Neural cell (in vitro differentiated cells): Measurements from ENCODE around the gene ERG28. TPM values are rescaled to one million over a fixed set of nuclear protein-coding genes. Genes with fewer than 3 reads are reported as not detected.

Experiments used
- H2AFZ ChIP-seq: fragments of 200-600, 300-800 bp; sonication (generic), shearing (Covaris generic); 2 replicates; pipeline ENCODE4 v1.6.0; 2014; ENCODE audit warnings: low read depth, mild to moderate bottlenecking, antibody characterized with exemption, low read length, moderate library complexity
- H3F3A ChIP-seq: fragments of 200-600 bp; shearing (Covaris generic); 2 replicates; pipeline ENCODE4 v1.6.1; 2016; ENCODE audit warnings: mild to moderate bottlenecking, moderate library complexity, mixed read lengths, antibody characterized with exemption, low read length; ENCODE audit not compliant: insufficient read depth, poor library complexity, severe bottlenecking
- H3K27ac ChIP-seq: fragments of 200-600, 300-800 bp; sonication (generic), shearing (Covaris generic); 2 replicates; pipeline ENCODE4 v1.5.1; 2014; ENCODE audit warnings: mild to moderate bottlenecking, low read length, moderate library complexity
- H3K27me3 ChIP-seq: fragments of 300-800, 200-600 bp; sonication (generic), shearing (Covaris generic); 2 replicates; pipeline ENCODE4 v1.6.0; 2014; ENCODE audit warnings: mild to moderate bottlenecking, low read depth, low read length, moderate library complexity; ENCODE audit not compliant: insufficient read depth
- H3K36me3 ChIP-seq: fragments of 300-800, 200-600 bp; sonication (generic), shearing (Covaris generic); 2 replicates; pipeline ENCODE4 v1.5.1; 2014; ENCODE audit warnings: mild to moderate bottlenecking, antibody characterized with exemption, low read length, moderate library complexity; ENCODE audit not compliant: insufficient read depth
- H3K4me2 ChIP-seq: fragments of 300-800, 200-600 bp; sonication (generic), shearing (Covaris generic); 2 replicates; pipeline ENCODE4 v1.6.0; 2014; ENCODE audit warnings: mild to moderate bottlenecking, low read length
- H3K4me3 ChIP-seq: fragments of 300-800, 200-600 bp; sonication (generic), shearing (Covaris generic); 2 replicates; pipeline ENCODE4 v1.5.1; 2014; ENCODE audit warnings: mild to moderate bottlenecking, low read length, moderate library complexity
- H3K79me2 ChIP-seq: fragments of 200-600 bp; shearing (Covaris generic); replicated peaks from 2 replicates; pipeline ENCODE4 v1.6.0; 2014; ENCODE audit warnings: mild to moderate bottlenecking, low read length, moderate library complexity; ENCODE audit not compliant: insufficient read depth
- H3K9ac ChIP-seq: fragments of 300-800, 200-600 bp; sonication (generic), shearing (Covaris generic); 2 replicates; pipeline ENCODE4 v1.6.1; 2016; ENCODE audit warnings: mild to moderate bottlenecking, low read length, mixed read lengths
- H3K9me2 ChIP-seq: fragments of 200-600 bp; shearing (Covaris generic); 2 replicates; pipeline ENCODE4 v1.6.1; 2016; ENCODE audit warnings: mild to moderate bottlenecking, low read length, mixed read lengths; ENCODE audit not compliant: insufficient read depth
- H3K9me3 ChIP-seq: fragments of 200-600, 300-800 bp; sonication (generic), shearing (Covaris generic); 2 replicates; pipeline ENCODE4 v1.6.1; 2016; ENCODE audit warnings: mild to moderate bottlenecking, mixed run types, low read length, moderate library complexity, mixed read lengths
- H4K20me1 ChIP-seq: fragments of 200-600 bp; shearing (Covaris generic); 2 replicates; pipeline ENCODE4 v1.6.1; 2016; ENCODE audit warnings: mild to moderate bottlenecking, mixed run types; ENCODE audit not compliant: insufficient read depth
- EP300 ChIP-seq: fragments of 450-650 bp; conservative IDR thresholded peaks from 2 replicates; pipeline ENCODE4 v1.6.1; 2014; ENCODE audit warnings: antibody characterized with exemption, mild to moderate bottlenecking, moderate library complexity; ENCODE audit not compliant: poor library complexity, severe bottlenecking
- EZH2 ChIP-seq: fragments of 200-600, 300-800 bp; shearing (Covaris generic), sonication (generic); IDR thresholded peaks from 2 replicates; pipeline ENCODE4 v1.6.1; 2014; ENCODE audit warnings: antibody characterized with exemption, low read length, borderline replicate concordance, mild to moderate bottlenecking; ENCODE audit not compliant: insufficient read depth, poor library complexity, severe bottlenecking
- MXI1 ChIP-seq: fragments of 450-650 bp; conservative IDR thresholded peaks from 2 replicates; pipeline ENCODE4 v1.6.1; 2014; ENCODE audit warnings: antibody characterized with exemption, mild to moderate bottlenecking; ENCODE audit not compliant: poor library complexity, severe bottlenecking
- POLR2AphosphoS5 ChIP-seq: IDR thresholded peaks from 2 replicates; pipeline ENCODE4 v1.6.1; 2012
- RAD21 ChIP-seq: fragments of 450-650 bp; conservative IDR thresholded peaks from 2 replicates; pipeline ENCODE4 v1.6.1; 2014; ENCODE audit warnings: antibody characterized with exemption, mild to moderate bottlenecking, moderate library complexity
- SMC3 ChIP-seq: fragments of 450-650 bp; conservative IDR thresholded peaks from 2 replicates; pipeline ENCODE4 v1.6.1; 2014; ENCODE audit warnings: antibody characterized with exemption, mild to moderate bottlenecking, moderate library complexity; ENCODE audit not compliant: poor library complexity
- TAF1 ChIP-seq: IDR thresholded peaks from 2 replicates; pipeline ENCODE4 v1.6.1; 2012; ENCODE audit warnings: low read depth
- polyA plus RNA-seq: library from polyadenylated mRNA; depleted of rRNA; stranded (reverse); fragments of >200 nt; gene quantifications from 2 replicates; pipeline ENCODE4 v1.2.3, GENCODE V29; 2014
- TF ChIP-seq, protein P1 (sequence below): fragments of 450-650 bp; IDR thresholded peaks from 2 replicates; pipeline ENCODE4 v1.5.1; 2014; ENCODE audit warnings: antibody characterized with exemption, mild to moderate bottlenecking, moderate library complexity; ENCODE audit not compliant: poor library complexity, severe bottlenecking
- TF ChIP-seq, protein P2 (sequence below): IDR thresholded peaks from 2 replicates; pipeline ENCODE4 v1.6.1; 2012; ENCODE audit warnings: borderline replicate concordance

ERG28 gene
- polyA plus RNA-seq, 1 donor from 2014 or later = 23.4 TPM

DNA sequence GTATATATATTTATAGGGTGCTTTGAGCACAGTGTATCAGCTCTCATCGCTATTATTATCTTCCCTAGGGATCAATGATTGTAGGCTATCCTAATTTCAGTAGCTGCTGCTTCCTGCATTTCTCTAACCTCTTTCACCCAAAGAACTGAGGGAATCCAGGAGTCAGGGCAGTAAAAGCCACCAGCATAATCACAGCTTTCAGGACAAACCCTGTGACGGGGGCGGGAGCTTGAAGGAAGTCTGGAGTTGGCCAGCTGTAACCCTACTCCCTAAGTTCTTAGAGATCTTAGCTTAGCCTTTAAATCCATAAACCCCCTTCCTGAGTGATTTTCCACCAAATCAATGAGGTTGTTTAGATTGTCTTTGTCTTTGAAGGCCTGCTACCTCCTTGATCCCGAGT lies 48.5 kb downstream of the ERG28 start:
- H3K36me3 ChIP-seq = no peaks in the 10 kb centered on the region
- TF ChIP-seq, protein P1, sequence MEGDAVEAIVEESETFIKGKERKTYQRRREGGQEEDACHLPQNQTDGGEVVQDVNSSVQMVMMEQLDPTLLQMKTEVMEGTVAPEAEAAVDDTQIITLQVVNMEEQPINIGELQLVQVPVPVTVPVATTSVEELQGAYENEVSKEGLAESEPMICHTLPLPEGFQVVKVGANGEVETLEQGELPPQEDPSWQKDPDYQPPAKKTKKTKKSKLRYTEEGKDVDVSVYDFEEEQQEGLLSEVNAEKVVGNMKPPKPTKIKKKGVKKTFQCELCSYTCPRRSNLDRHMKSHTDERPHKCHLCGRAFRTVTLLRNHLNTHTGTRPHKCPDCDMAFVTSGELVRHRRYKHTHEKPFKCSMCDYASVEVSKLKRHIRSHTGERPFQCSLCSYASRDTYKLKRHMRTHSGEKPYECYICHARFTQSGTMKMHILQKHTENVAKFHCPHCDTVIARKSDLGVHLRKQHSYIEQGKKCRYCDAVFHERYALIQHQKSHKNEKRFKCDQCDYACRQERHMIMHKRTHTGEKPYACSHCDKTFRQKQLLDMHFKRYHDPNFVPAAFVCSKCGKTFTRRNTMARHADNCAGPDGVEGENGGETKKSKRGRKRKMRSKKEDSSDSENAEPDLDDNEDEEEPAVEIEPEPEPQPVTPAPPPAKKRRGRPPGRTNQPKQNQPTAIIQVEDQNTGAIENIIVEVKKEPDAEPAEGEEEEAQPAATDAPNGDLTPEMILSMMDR = no peak
- TF ChIP-seq MXI1 = no peak
- TF ChIP-seq, protein P2, sequence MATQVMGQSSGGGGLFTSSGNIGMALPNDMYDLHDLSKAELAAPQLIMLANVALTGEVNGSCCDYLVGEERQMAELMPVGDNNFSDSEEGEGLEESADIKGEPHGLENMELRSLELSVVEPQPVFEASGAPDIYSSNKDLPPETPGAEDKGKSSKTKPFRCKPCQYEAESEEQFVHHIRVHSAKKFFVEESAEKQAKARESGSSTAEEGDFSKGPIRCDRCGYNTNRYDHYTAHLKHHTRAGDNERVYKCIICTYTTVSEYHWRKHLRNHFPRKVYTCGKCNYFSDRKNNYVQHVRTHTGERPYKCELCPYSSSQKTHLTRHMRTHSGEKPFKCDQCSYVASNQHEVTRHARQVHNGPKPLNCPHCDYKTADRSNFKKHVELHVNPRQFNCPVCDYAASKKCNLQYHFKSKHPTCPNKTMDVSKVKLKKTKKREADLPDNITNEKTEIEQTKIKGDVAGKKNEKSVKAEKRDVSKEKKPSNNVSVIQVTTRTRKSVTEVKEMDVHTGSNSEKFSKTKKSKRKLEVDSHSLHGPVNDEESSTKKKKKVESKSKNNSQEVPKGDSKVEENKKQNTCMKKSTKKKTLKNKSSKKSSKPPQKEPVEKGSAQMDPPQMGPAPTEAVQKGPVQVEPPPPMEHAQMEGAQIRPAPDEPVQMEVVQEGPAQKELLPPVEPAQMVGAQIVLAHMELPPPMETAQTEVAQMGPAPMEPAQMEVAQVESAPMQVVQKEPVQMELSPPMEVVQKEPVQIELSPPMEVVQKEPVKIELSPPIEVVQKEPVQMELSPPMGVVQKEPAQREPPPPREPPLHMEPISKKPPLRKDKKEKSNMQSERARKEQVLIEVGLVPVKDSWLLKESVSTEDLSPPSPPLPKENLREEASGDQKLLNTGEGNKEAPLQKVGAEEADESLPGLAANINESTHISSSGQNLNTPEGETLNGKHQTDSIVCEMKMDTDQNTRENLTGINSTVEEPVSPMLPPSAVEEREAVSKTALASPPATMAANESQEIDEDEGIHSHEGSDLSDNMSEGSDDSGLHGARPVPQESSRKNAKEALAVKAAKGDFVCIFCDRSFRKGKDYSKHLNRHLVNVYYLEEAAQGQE = no peak
- TF ChIP-seq EP300 = no peak
- no peak for TF ChIP-seq TAF1
- no peak for TF ChIP-seq EZH2
- no peak for TF ChIP-seq POLR2AphosphoS5
- no peak for TF ChIP-seq RAD21
- no peak for TF ChIP-seq SMC3
- H3K79me2 ChIP-seq = no peaks in the 10 kb centered on the region
- no peak overlapping the region for H3K4me3 ChIP-seq
- no peak overlapping the region for H3K9ac ChIP-seq
- H3F3A ChIP-seq = no peaks in the 10 kb centered on the region
- H4K20me1 ChIP-seq = no peaks in the 10 kb centered on the region
- no peak overlapping the region for H2AFZ ChIP-seq
- no peaks in the 10 kb centered on the region for H3K27me3 ChIP-seq
- no peak overlapping the region for H3K27ac ChIP-seq
- H3K4me2 ChIP-seq = no peak overlapping the region
- no peaks in the 10 kb centered on the region for H3K9me3 ChIP-seq
- H3K9me2 ChIP-seq = no peaks in the 10 kb centered on the region

DNA sequence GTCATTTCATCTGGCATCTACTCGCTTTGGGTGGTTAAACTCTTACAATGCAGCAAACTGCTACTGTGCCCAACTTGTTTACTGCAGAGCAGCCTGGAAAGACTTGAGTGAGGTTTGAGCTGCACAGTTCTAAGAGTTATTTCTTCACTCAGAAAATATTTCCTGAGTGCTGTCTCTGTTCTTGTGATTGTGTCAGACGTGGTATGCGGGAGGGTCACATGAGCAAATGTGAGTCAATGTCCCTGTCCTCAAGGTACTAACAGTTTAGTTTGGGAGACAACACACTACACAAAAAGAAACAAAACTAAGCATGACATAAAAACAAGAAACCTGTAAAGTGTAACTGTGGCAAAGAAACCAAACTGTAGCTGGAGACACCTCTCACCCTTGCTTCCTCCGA lies 49.8 kb downstream of the ERG28 start:
- Histone ChIP-seq H4K20me1 (no peaks in the 10 kb centered on the region), H3K9me3 (no peaks in the 10 kb centered on the region), H3K4me2 (no peak overlapping the region), H3F3A (no peaks in the 10 kb centered on the region), H3K27ac (no peak overlapping the region), H3K27me3 (no peaks in the 10 kb centered on the region), H3K4me3 (no peak overlapping the region), H3K79me2 (no peaks in the 10 kb centered on the region), H3K9ac (no peak overlapping the region), H2AFZ (no peak overlapping the region), H3K9me2 (no peaks in the 10 kb centered on the region), H3K36me3 (no peaks in the 10 kb centered on the region)
- TF ChIP-seq POLR2AphosphoS5 (no peak), EP300 (no peak), SMC3 (no peak), RAD21 (no peak), TAF1 (no peak), EZH2 (no peak), MXI1 (no peak)
- TF ChIP-seq, protein P2 = no peak
- TF ChIP-seq, protein P1 = no peak
